Measurements from ENCODE around the gene MPP2.

MPP2 gene

GRCh38 chr17:43857957-43858600 lies 49.3 kb downstream of the MPP2 start:
- TF ChIP-seq FOXM1 (IDR thresholded peaks at IDR 0.05; ENCODE audit: borderline replicate concordance, low read depth) (no peak), NFIC (IDR thresholded peaks at IDR 0.05) (no peak), CREB1 (IDR thresholded peaks at IDR 0.05; ENCODE audit: low read depth) (no peak), ZBTB7A (IDR thresholded peaks at IDR 0.05; ENCODE audit: low read depth) (no peak), TAF1 (IDR thresholded peaks at IDR 0.05; ENCODE audit: low read depth) (no peak), USF1 (IDR thresholded peaks at IDR 0.05) (no peak), CEBPB (IDR thresholded peaks at IDR 0.05) (no peak), TCF12 (IDR thresholded peaks at IDR 0.05; ENCODE audit: low read depth) (no peak), EP300 (IDR thresholded peaks at IDR 0.05; ENCODE audit: borderline replicate concordance) (no peak), YY1 (IDR thresholded peaks at IDR 0.05; ENCODE audit: low read depth) (no peak), TEAD4 (IDR thresholded peaks at IDR 0.05) (no peak), MAX (IDR thresholded peaks at IDR 0.05) (no peak), EGR1 (IDR thresholded peaks at IDR 0.05) (no peak), RAD21 (IDR thresholded peaks at IDR 0.05; ENCODE audit: low read depth) (no peak), REST (IDR thresholded peaks at IDR 0.05; ENCODE audit: low read depth) (no peak)

- TF ChIP-seq EP300 (IDR thresholded peaks at IDR 0.05; ENCODE audit: borderline replicate concordance) = no peak
- no peak for TF ChIP-seq FOXM1 (IDR thresholded peaks at IDR 0.05; ENCODE audit: borderline replicate concordance, low read depth)
- TF ChIP-seq NFIC (IDR thresholded peaks at IDR 0.05) = no peak
- no peak for TF ChIP-seq REST (IDR thresholded peaks at IDR 0.05; ENCODE audit: low read depth)
- no peak for TF ChIP-seq MAX (IDR thresholded peaks at IDR 0.05)
- TF ChIP-seq ZBTB7A (IDR thresholded peaks at IDR 0.05; ENCODE audit: low read depth) = no peak
- no peak for TF ChIP-seq EGR1 (IDR thresholded peaks at IDR 0.05)
- no peak for TF ChIP-seq TCF12 (IDR thresholded peaks at IDR 0.05; ENCODE audit: low read depth)
Measured at GRCh38 chr17:43857141-43857540, 50.2 kb downstream of the MPP2 start.

- no peak for TF ChIP-seq CREB1 (IDR thresholded peaks at IDR 0.05; ENCODE audit: low read depth)
Measured at GRCh38 chr17:43856141-43856540, 51.2 kb downstream of the MPP2 start.

GRCh38 chr17:43855061-43855460 lies 52.3 kb downstream of the MPP2 start:
- TF ChIP-seq MAX (IDR thresholded peaks at IDR 0.05) = no peak
- TF ChIP-seq ZBTB7A (IDR thresholded peaks at IDR 0.05; ENCODE audit: low read depth) = no peak
- TF ChIP-seq CEBPB (IDR thresholded peaks at IDR 0.05) = no peak
- no peak for TF ChIP-seq CREB1 (IDR thresholded peaks at IDR 0.05; ENCODE audit: low read depth)
- TF ChIP-seq YY1 (IDR thresholded peaks at IDR 0.05; ENCODE audit: low read depth) = no peak
- TF ChIP-seq REST (IDR thresholded peaks at IDR 0.05; ENCODE audit: low read depth) = no peak
- TF ChIP-seq USF1 (IDR thresholded peaks at IDR 0.05) = no peak
- TF ChIP-seq EGR1 (IDR thresholded peaks at IDR 0.05) = no peak

GRCh38 chr17:43854498-43854897 lies 52.8 kb downstream of the MPP2 start:
- no peak for TF ChIP-seq ZBTB7A (IDR thresholded peaks at IDR 0.05; ENCODE audit: low read depth)
- no peak for TF ChIP-seq EP300 (IDR thresholded peaks at IDR 0.05; ENCODE audit: borderline replicate concordance)
- no peak for TF ChIP-seq EGR1 (IDR thresholded peaks at IDR 0.05)
- TF ChIP-seq YY1 (IDR thresholded peaks at IDR 0.05; ENCODE audit: low read depth) = no peak
- TF ChIP-seq TCF12 (IDR thresholded peaks at IDR 0.05; ENCODE audit: low read depth) = no peak
- TF ChIP-seq CREB1 (IDR thresholded peaks at IDR 0.05; ENCODE audit: low read depth) = no peak
- no peak for TF ChIP-seq CEBPB (IDR thresholded peaks at IDR 0.05)
- no peak for TF ChIP-seq TAF1 (IDR thresholded peaks at IDR 0.05; ENCODE audit: low read depth)
- TF ChIP-seq RAD21 (IDR thresholded peaks at IDR 0.05; ENCODE audit: low read depth) = no peak
